ENCODE results near the gene ANKMY2. TPM values are rescaled to one million over a fixed set of nuclear protein-coding genes. Genes with fewer than 3 reads are reported as not detected.
"Not testable (repeated sequence)": the region's sequence is repeated elsewhere in the genome, so short reads cannot be mapped to it uniquely, and the experiment has no call there.

The ANKMY2 gene
- total RNA-seq, 2 donors from 2014 or later, result 22.8 to 27.5 TPM

- no peak for DNase-seq
- no peak for ATAC-seq
- intact Hi-C loops (cut with DNase I, micrococcal nuclease), result no loop called here
Measured at GRCh38 chr7:16638282-16639280, 7.0 kb downstream of the ANKMY2 start.

- no peak for ATAC-seq
- no peak for DNase-seq
Measured at GRCh38 chr7:16637379-16637778, 8.2 kb downstream of the ANKMY2 start.

GRCh38 chr7:16636555-16637101 is 8.9 kb downstream of the ANKMY2 start:
- peak; percentile 36 for ATAC-seq
- intact Hi-C loops (cut with DNase I, micrococcal nuclease), result no loop called here
- no peak for DNase-seq

More at GRCh38 chr7:16637379-16637778, 8.2 kb downstream of the ANKMY2 start:
- intact Hi-C loops (cut with DNase I, micrococcal nuclease), result no loop called here

- DNase-seq (peak; percentile 44 to 54), ATAC-seq (peak; percentile 95)
- intact Hi-C loops (cut with DNase I, micrococcal nuclease), result no loop called here
Measured at GRCh38 chr7:16634271-16634738, 11.2 kb downstream of the ANKMY2 start.

- no peak for ATAC-seq
- intact Hi-C loops (cut with DNase I, micrococcal nuclease), result no loop called here
- DNase-seq, result no peak
Measured at GRCh38 chr7:16630654-16631053, 14.9 kb downstream of the ANKMY2 start.

GRCh38 chr7:16627236-16627635 is 18.3 kb downstream of the ANKMY2 start:
- ATAC-seq (no peak), DNase-seq (no peak)
- intact Hi-C loops (cut with DNase I, micrococcal nuclease), result no loop called here

GRCh38 chr7:16626388-16626787 is 19.2 kb downstream of the ANKMY2 start:
- no peak for ATAC-seq
- no peak for DNase-seq
- intact Hi-C loops (cut with DNase I, micrococcal nuclease), result no loop called here

GRCh38 chr7:16619979-16620408 is 25.6 kb downstream of the ANKMY2 start:
- ATAC-seq (peak; percentile 81), DNase-seq (no peak)
- intact Hi-C loops (cut with DNase I, micrococcal nuclease), result no loop called here

GRCh38 chr7:16616542-16616941 is 29.0 kb downstream of the ANKMY2 start:
- intact Hi-C loops (cut with DNase I, micrococcal nuclease), result no loop called here
- ATAC-seq (no peak), DNase-seq (no peak)

GRCh38 chr7:16616122-16616521 is 29.4 kb downstream of the ANKMY2 start:
- DNase-seq (no peak), ATAC-seq (no peak)
- intact Hi-C loops (cut with DNase I, micrococcal nuclease), result no loop called here

- ATAC-seq (no peak), DNase-seq (no peak)
- intact Hi-C loops (cut with DNase I, micrococcal nuclease), result no loop called here
Measured at GRCh38 chr7:16615228-16615627, 30.3 kb downstream of the ANKMY2 start.

GRCh38 chr7:16611711-16612110 is 33.8 kb downstream of the ANKMY2 start:
- intact Hi-C loops (cut with DNase I, micrococcal nuclease), result no loop called here
- ATAC-seq, result peak; percentile 10
- no peak for DNase-seq

GRCh38 chr7:16609842-16610450 is 35.6 kb downstream of the ANKMY2 start:
- ATAC-seq, result peak; percentile 95
- intact Hi-C loops (cut with DNase I, micrococcal nuclease), result loop anchor here in 1 of 2 donors (10.0 kb wide), 1 partner anchor 305 kb away; no protein-coding TSS in a partner anchor
- DNase-seq, result no peak

- intact Hi-C loops (cut with DNase I, micrococcal nuclease), result loop anchor here in 1 of 2 donors (10.0 kb wide), 1 partner anchor 308 kb away; no protein-coding TSS in a partner anchor
- ATAC-seq, result no peak
Measured at GRCh38 chr7:16606704-16607103, 38.9 kb downstream of the ANKMY2 start.

GRCh38 chr7:16604054-16604453 is 41.5 kb downstream of the ANKMY2 start:
- intact Hi-C loops (cut with DNase I, micrococcal nuclease), result loop anchor here in 1 of 2 donors (10.0 kb wide), 1 partner anchor 311 kb away; no protein-coding TSS in a partner anchor
- peak; percentile 33 for ATAC-seq
- no peak for DNase-seq

More at GRCh38 chr7:16606704-16607103, 38.9 kb downstream of the ANKMY2 start:
- no peak for DNase-seq

GRCh38 chr7:16603633-16604032 is 41.9 kb downstream of the ANKMY2 start:
- intact Hi-C loops (cut with DNase I, micrococcal nuclease), result loop anchor here in 1 of 2 donors (10.0 kb wide), 1 partner anchor 311 kb away; no protein-coding TSS in a partner anchor
- DNase-seq (no peak), ATAC-seq (no peak)

GRCh38 chr7:16599860-16600259 is 45.7 kb downstream of the ANKMY2 start:
- no peak for DNase-seq
- peak; percentile 86 for ATAC-seq
- intact Hi-C loops (cut with DNase I, micrococcal nuclease), result loop anchor here in 1 of 2 donors (10.0 kb wide), 1 partner anchor 315 kb away; no protein-coding TSS in a partner anchor

GRCh38 chr7:16598015-16598414 is 47.5 kb downstream of the ANKMY2 start:
- intact Hi-C loops (cut with DNase I, micrococcal nuclease), result no loop called here
- ATAC-seq (no peak), DNase-seq (no peak)

- DNase-seq; intact Hi-C loops (cut with DNase I, micrococcal nuclease); ATAC-seq: not testable (repeated sequence)
Measured at GRCh38 chr7:16595596-16595995, 50.0 kb downstream of the ANKMY2 start.

All from left colon (tissue), 2 donors.